Measurements from ENCODE around the gene GIT2. TPM values are rescaled to one million over a fixed set of nuclear protein-coding genes. Genes with fewer than 3 reads are reported as not detected.

GIT2 gene
- total RNA-seq, 2 experiments from 2014 or later = 107 to 112 TPM

GRCh38 chr12:109888179-109889020 lies 107.8 kb downstream of the GIT2 start:
- Mint-ChIP-seq H3K9me3 (no peaks in the 10 kb centered on the region), H3K4me3 (peak overlapping the region; percentile 55), H3K27ac (peak overlapping the region; percentile 99), H3K36me3 (ENCODE audit: low read depth) (no peaks in the 10 kb centered on the region), H3K27me3 (peaks cover 3% of the 10 kb centered on the region), H3K4me1 (peaks cover 50% of the 10 kb centered on the region)
- peak; percentile 46 for DNase-seq
- POLR2A ChIA-PET = interaction anchor here (0.9 to 3.0 kb wide), 11 partner anchors 7 to 186 kb away, joined by 3 to 65 read pairs (median 5); partner anchors contain the start of genes ANKRD13A, GLTP and TCHP
- CTCF ChIA-PET = interaction anchor here (0.6 to 2.0 kb wide), 9 partner anchors 12 to 543 kb away, joined by 3 to 14 read pairs (median 3); partner anchors contain the start of gene TCHP

DNA sequence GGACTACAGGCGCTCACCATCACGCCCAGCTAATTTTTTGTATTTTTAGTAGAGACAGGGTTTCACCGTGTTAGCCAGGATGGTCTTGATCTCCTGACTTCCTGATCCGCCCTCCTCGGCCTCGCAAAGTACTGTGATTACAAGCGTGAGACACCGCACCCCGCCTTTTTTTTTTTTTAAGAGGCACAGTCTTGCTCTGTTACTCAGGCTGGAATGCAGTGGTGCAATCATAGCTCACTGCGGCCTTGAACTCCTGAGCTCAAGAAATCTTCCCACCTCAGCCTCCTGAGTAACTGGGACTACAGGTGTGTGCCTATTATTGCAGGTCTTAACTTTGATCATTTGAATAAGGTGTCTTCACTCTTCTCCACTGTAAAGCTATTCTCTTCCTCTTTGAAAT lies 110.6 kb downstream of the GIT2 start:
- no peak overlapping the region for H3K4me3 Mint-ChIP-seq
- H3K36me3 Mint-ChIP-seq (ENCODE audit: low read depth) = no peaks in the 10 kb centered on the region
- H3K27ac Mint-ChIP-seq = no peak overlapping the region
- peaks cover 52% of the 10 kb centered on the region for H3K4me1 Mint-ChIP-seq
- H3K9me3 Mint-ChIP-seq = no peaks in the 10 kb centered on the region
- peaks cover 11% of the 10 kb centered on the region for H3K27me3 Mint-ChIP-seq
- no peak for DNase-seq
- ChIA-PET CTCF (interaction anchor here (1.1 to 1.2 kb wide), 2 partner anchors 15 to 40 kb away, joined by 3 read pairs; no protein-coding TSS in a partner anchor), POLR2A (interaction anchor here (1.2 kb wide), 1 partner anchor 15 kb away, joined by 4 read pairs; the partner anchor contains the start of gene TCHP)

DNA sequence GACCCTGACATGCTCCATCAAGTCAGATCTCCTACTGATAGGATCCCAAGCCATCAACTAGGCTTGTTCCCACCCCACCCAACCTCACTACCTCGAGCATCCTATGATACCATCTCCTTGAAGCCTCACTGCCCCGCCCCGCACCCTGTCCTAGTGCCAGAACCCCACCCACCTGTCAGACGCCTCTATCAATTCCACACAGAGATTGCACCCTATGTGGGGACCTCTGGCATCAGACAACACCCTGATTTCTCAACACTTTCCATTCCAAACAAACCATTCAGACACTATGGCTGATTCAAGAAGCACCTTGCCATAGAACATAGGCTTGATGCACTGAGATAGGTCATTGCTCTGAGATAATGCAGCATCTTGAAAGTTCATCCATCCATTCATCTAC lies 112.7 kb downstream of the GIT2 start:
- DNase-seq = no peak
- H3K36me3 Mint-ChIP-seq (ENCODE audit: low read depth) = peaks cover 4% of the 10 kb centered on the region
- no peaks in the 10 kb centered on the region for H3K9me3 Mint-ChIP-seq
- H3K4me1 Mint-ChIP-seq = peaks cover 53% of the 10 kb centered on the region
- CTCF ChIA-PET = interaction anchor here (1.0 kb wide), 1 partner anchor 38 kb away, joined by 3 read pairs; no protein-coding TSS in a partner anchor
- POLR2A ChIA-PET = interaction anchor here (1.0 to 2.4 kb wide), 2 partner anchors 12 to 17 kb away, joined by 3 to 10 read pairs; partner anchors contain the start of gene TCHP
- H3K27me3 Mint-ChIP-seq = peaks cover 11% of the 10 kb centered on the region
- no peak overlapping the region for H3K4me3 Mint-ChIP-seq
- H3K27ac Mint-ChIP-seq = no peak overlapping the region

DNA sequence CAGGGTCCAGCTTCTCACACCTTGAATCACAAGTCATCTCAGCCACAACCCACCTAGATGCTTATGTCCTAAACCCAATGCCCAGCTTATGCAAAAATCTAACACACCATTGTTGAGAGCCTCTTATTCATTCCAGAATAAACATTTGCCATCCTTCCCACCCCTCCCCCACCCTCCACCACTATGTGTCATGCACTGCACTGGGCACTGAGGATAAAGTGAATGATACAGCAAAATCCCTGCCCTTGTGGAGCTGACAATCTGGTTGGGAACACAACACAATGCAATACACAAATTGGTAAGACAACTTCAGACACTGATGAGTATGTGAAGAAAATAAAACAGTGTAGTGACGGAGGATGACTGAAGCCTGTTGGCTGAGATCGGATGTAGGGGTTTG lies 114.4 kb downstream of the GIT2 start:
- Mint-ChIP-seq H3K4me1 (peaks cover 52% of the 10 kb centered on the region), H3K9me3 (no peaks in the 10 kb centered on the region), H3K27ac (no peak overlapping the region), H3K36me3 (ENCODE audit: low read depth) (peaks cover 4% of the 10 kb centered on the region), H3K27me3 (peaks cover 11% of the 10 kb centered on the region), H3K4me3 (peak overlapping the region; percentile 5)
- ChIA-PET CTCF (interaction anchor here (1.1 to 1.5 kb wide), 4 partner anchors 11 to 76 kb away, joined by 3 to 7 read pairs (median 4); no protein-coding TSS in a partner anchor), POLR2A (interaction anchor here (0.9 to 1.6 kb wide), 2 partner anchors 7 to 19 kb away, joined by 3 to 4 read pairs; no protein-coding TSS in a partner anchor)
- no peak for DNase-seq

DNA sequence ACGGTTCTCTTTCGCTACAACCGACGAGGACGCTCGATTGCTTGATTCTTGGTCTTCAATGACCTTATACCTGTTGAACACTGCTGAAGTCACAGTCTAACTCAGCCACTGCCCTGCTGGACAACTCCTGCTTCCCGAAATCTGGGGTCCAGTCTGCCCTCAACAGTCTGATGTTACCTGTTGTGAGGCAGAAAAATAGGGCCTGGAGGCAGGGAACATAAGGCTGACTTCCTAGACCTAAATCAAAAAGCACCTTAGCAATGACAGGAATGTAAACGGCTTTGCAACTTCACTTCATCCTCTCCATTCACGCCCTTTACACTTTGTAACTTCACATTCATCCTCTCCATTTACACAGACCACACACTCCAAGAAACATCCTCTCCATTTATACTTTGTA lies 115.2 kb downstream of the GIT2 start:
- POLR2A ChIA-PET = interaction anchor here (0.9 to 1.6 kb wide), 2 partner anchors 8 to 20 kb away, joined by 3 to 4 read pairs; no protein-coding TSS in a partner anchor

GRCh38 chr12:109880043-109880931 lies 115.9 kb downstream of the GIT2 start, which contains the start of gene GLTP:
TSS of gene GLTP (minus strand) at chr12:109880541. CDS start at chr12:109880374, 167 bp downstream.
- DNase-seq = peak; percentile 91
- Mint-ChIP-seq H3K27ac (peak within 1 kb of the TSS; percentile 76), H3K4me3 (peak within 1 kb of the TSS; percentile 97), H3K4me1 (peaks cover 62% of the 10 kb centered on the region), H3K27me3 (peaks cover 11% of the 10 kb centered on the region), H3K9me3 (no peaks in the 10 kb centered on the region), H3K36me3 (ENCODE audit: low read depth) (peaks cover 4% of the 10 kb centered on the region)
- ChIA-PET POLR2A (interaction anchor here (1.0 to 1.6 kb wide), 4 partner anchors 8 to 17 kb away, joined by 3 to 5 read pairs (median 4); no protein-coding TSS in a partner anchor), CTCF (interaction anchor here (1.0 to 3.8 kb wide), 4 partner anchors 9 to 35 kb away, joined by 3 to 14 read pairs (median 6); no protein-coding TSS in a partner anchor)

More for the DNA sequence above, 115.2 kb downstream of the GIT2 start:
- H3K36me3 Mint-ChIP-seq (ENCODE audit: low read depth) = peaks cover 4% of the 10 kb centered on the region
- CTCF ChIA-PET = interaction anchor here (1.1 kb wide), 1 partner anchor 10 kb away, joined by 3 read pairs; no protein-coding TSS in a partner anchor
- peaks cover 56% of the 10 kb centered on the region for H3K4me1 Mint-ChIP-seq
- peaks cover 11% of the 10 kb centered on the region for H3K27me3 Mint-ChIP-seq
- H3K4me3 Mint-ChIP-seq = peak overlapping the region; percentile 82
- H3K9me3 Mint-ChIP-seq = no peaks in the 10 kb centered on the region
- no peak for DNase-seq
- H3K27ac Mint-ChIP-seq = peak overlapping the region; percentile 69

Other genes with a start within 250 kb of the GIT2 start
- not detected for gene TRPV4, start 163.0 kb downstream of the GIT2 start, total RNA-seq
- 10 to 100 TPM; 22.2 to 23.8 TPM for gene GLTP, start 115.8 kb downstream of the GIT2 start, total RNA-seq
- gene TCHP, start 96.1 kb downstream of the GIT2 start, total RNA-seq = 10 to 100 TPM; 35.0 to 35.3 TPM
- gene ANKRD13A, start 3.1 kb upstream of the GIT2 start, total RNA-seq = 10 to 100 TPM; 84.3 to 85.2 TPM
- gene C12orf76, start 52.2 kb upstream of the GIT2 start, total RNA-seq = 10 to 100 TPM; 26.2 to 29.1 TPM
- 1 to 10 TPM; 2.0 to 2.6 TPM for gene IFT81, start 128.0 kb upstream of the GIT2 start, total RNA-seq

Measured in activated CD4-positive, alpha-beta memory T cell treated with anti-CD3 and anti-CD28 coated beads, Interleukin-2, amount 10 ng/mL, durations not matched to agents 7 days and 5 days (primary cell).